HCT116 (cell line): ENCODE data around the gene YTHDF1. TPM values are rescaled to one million over a fixed set of nuclear protein-coding genes. Genes with fewer than 3 reads are reported as not detected.

Experiments
- ATAC-seq: fragments of 200-7000 bp; cut with Tn5 transposase; 2 replicates; pipeline ENCODE4 v1.9.1; 2020; ENCODE audit warnings: mild to moderate bottlenecking, moderate library complexity
- BruUV-seq: library from RNA; stranded (reverse); fragments of 400-500 nt; replicated peaks from 2 replicates; lab custom pipeline; 2021; lab: Mats Ljungman, UMichigan
- CTCF ChIA-PET: fragments of 300-600 bp; sonication (Branson Sonifier 250); formaldehyde crosslinking; loops from one replicate; lab custom pipeline; 2021; ENCODE audit warnings: antibody characterized with exemption; lab: Charles Lee
- POLR2A ChIA-PET: fragments of 300-600, 350-600 bp; sonication (Branson Sonifier 250); formaldehyde crosslinking; loops from one replicate; lab custom pipeline; 2021; ENCODE audit warnings: antibody characterized with exemption; lab: Charles Lee
- RAD21 ChIA-PET, 2 experiments: fragments of 300-600 bp; sonication (Branson Sonifier 250); formaldehyde crosslinking; loops; one replicate each; lab custom pipeline; 2023; ENCODE audit warnings: low total read pairs in 2 of 2; ENCODE audit not compliant: uncharacterized antibody in 2 of 2, unreplicated experiment in 2 of 2, low non-redundant PET in 1 of 2; lab: Charles Lee
- DNase-seq: peaks from one replicate; pipeline ENCODE4 v3.0.0-alpha.2; 2010; ENCODE audit warnings: low read depth, low spot score
- H2AFZ ChIP-seq: fragments of 200-600 bp; shearing (Covaris generic), sonication (generic); 2 replicates; pipeline ENCODE4 v1.6.1; 2017; ENCODE audit warnings: low read depth, mixed run types, mixed read lengths, antibody characterized with exemption, low read length; ENCODE audit not compliant: poor library complexity, severe bottlenecking
- H3K27ac ChIP-seq: 2 replicates; pipeline ENCODE4 v1.5.1; 2012; ENCODE audit warnings: low read depth, low read length
- H3K27me3 ChIP-seq: fragments of 200-600 bp; sonication (generic); 2 replicates; pipeline ENCODE4 v1.6.1; 2016; ENCODE audit warnings: mixed run types, low read length, mixed read lengths; ENCODE audit not compliant: insufficient read depth
- H3K36me3 ChIP-seq, 2 experiments: fragments of 200-500 bp in 1 of 2; fragments of 200-600 bp in 1 of 2; sonication (Bioruptor generic) in 1 of 2; sonication (generic) in 1 of 2; 2 replicates each; pipeline versions ENCODE4 v1.5.1 to v1.6.1; 2014 to 2016; ENCODE audit warnings: low read length in 2 of 2, inconsistent platforms in 1 of 2, mixed read lengths in 1 of 2, mixed run types in 1 of 2; ENCODE audit not compliant: insufficient read depth in 2 of 2, control insufficient read depth in 1 of 2
- H3K4me1 ChIP-seq, 2 experiments: fragments of 200-600 bp in 1 of 2; sonication (generic) in 1 of 2; 2 replicates each; pipeline versions ENCODE4 v1.5.1 to v1.6.1; 2012 to 2017; ENCODE audit warnings: low read length in 2 of 2, inconsistent platforms in 1 of 2, mild to moderate bottlenecking in 1 of 2, mixed read lengths in 1 of 2, mixed run types in 1 of 2, moderate library complexity in 1 of 2; ENCODE audit not compliant: insufficient read depth in 2 of 2, control insufficient read depth in 1 of 2
- H3K4me2 ChIP-seq: fragments of 200-600 bp; sonication (generic); 2 replicates; pipeline ENCODE4 v1.6.1; 2017; ENCODE audit warnings: mixed run types, low read length, mixed read lengths
- H3K4me3 ChIP-seq, 2 experiments: fragments of 200-600 bp in 1 of 2; sonication (generic) in 1 of 2; replicated peaks in 1 of 2; 2 replicates each; pipeline ENCODE4 v1.5.1; 2011 to 2016; ENCODE audit warnings: low read length in 2 of 2, control low read depth in 1 of 2, low read depth in 1 of 2, mild to moderate bottlenecking in 1 of 2, mixed read lengths in 1 of 2, mixed run types in 1 of 2
- H3K79me2 ChIP-seq: fragments of 200-600 bp; sonication (generic); 2 replicates; pipeline ENCODE4 v1.6.1; 2017; ENCODE audit warnings: mild to moderate bottlenecking, mixed run types, low read length, moderate library complexity, mixed read lengths; ENCODE audit not compliant: insufficient read depth
- H3K9ac ChIP-seq: fragments of 200-600 bp; sonication (generic); 2 replicates; pipeline ENCODE4 v1.6.1; 2016; ENCODE audit warnings: low read length, mixed read lengths
- H3K9me2 ChIP-seq: fragments of 200-600 bp; sonication (generic), shearing (Covaris generic); 2 replicates; pipeline ENCODE4 v1.6.1; 2017; ENCODE audit warnings: mixed run types, mild to moderate bottlenecking, moderate library complexity; ENCODE audit not compliant: insufficient read depth
- H3K9me3 ChIP-seq, 2 experiments: fragments of 200-500 bp in 1 of 2; fragments of 200-600 bp in 1 of 2; sonication (Bioruptor generic) in 1 of 2; sonication (generic) in 1 of 2; 2 replicates each; pipeline ENCODE4 v1.6.1; 2014 to 2017; ENCODE audit warnings: low read length in 2 of 2, mixed read lengths in 2 of 2, inconsistent platforms in 1 of 2, low read depth in 1 of 2, mild to moderate bottlenecking in 1 of 2, mixed run types in 1 of 2, moderate library complexity in 1 of 2; ENCODE audit not compliant: control insufficient read depth in 1 of 2, insufficient read depth in 1 of 2
- H4K20me1 ChIP-seq: fragments of 200-600 bp; sonication (generic), shearing (Covaris generic); 2 replicates; pipeline ENCODE4 v1.6.1; 2017; ENCODE audit warnings: mixed run types, mild to moderate bottlenecking, moderate library complexity; ENCODE audit not compliant: insufficient read depth
- ATF3 ChIP-seq: IDR thresholded peaks from 2 replicates; pipeline ENCODE4 v1.6.1; 2012
- CBX3 ChIP-seq: IDR thresholded peaks from 2 replicates; pipeline ENCODE4 v1.6.1; 2012; ENCODE audit warnings: low read depth
- CTCF ChIP-seq, 3 experiments: fragments of 200-600 bp in 1 of 3; sonication (generic) in 1 of 3; IDR thresholded peaks in 2 of 3; conservative IDR thresholded peaks in 1 of 3; 2 replicates each; pipeline ENCODE4 v1.5.1; 2012 to 2017; ENCODE audit warnings: low read depth in 2 of 3, low read length in 2 of 3, antibody characterized with exemption in 1 of 3, borderline replicate concordance in 1 of 3, control low read depth in 1 of 3, mild to moderate bottlenecking in 1 of 3, mixed read lengths in 1 of 3, mixed run types in 1 of 3, moderate library complexity in 1 of 3; ENCODE audit not compliant: insufficient read depth in 1 of 3
- EGR1 ChIP-seq: IDR thresholded peaks from 2 replicates; pipeline ENCODE4 v1.6.1; 2012; ENCODE audit warnings: low read depth
- ELF1 ChIP-seq: IDR thresholded peaks from 2 replicates; pipeline ENCODE4 v1.6.1; 2012; ENCODE audit warnings: low read depth, borderline replicate concordance
- EZH2 ChIP-seq: fragments of 200-600 bp; sonication (generic); IDR thresholded peaks from 2 replicates; pipeline ENCODE4 v1.6.1; 2017; ENCODE audit warnings: antibody characterized with exemption, mixed run types
- EZH2phosphoT487 ChIP-seq: fragments of 200-600 bp; IDR thresholded peaks from 2 replicates; pipeline ENCODE4 v1.6.1; 2018; ENCODE audit warnings: antibody characterized with exemption, borderline replicate concordance
- FOSL1 ChIP-seq: IDR thresholded peaks from 2 replicates; pipeline ENCODE4 v1.6.1; 2012; ENCODE audit warnings: low read depth
- JUND ChIP-seq: IDR thresholded peaks from 2 replicates; pipeline ENCODE4 v1.6.1; 2012
- MAX ChIP-seq: IDR thresholded peaks from 2 replicates; pipeline ENCODE4 v1.6.1; 2012
- POLR2A ChIP-seq: IDR thresholded peaks from 2 replicates; pipeline ENCODE4 v1.7.0; 2011; ENCODE audit warnings: borderline replicate concordance; ENCODE audit not compliant: insufficient read depth, insufficient read length; ENCODE audit errors: extremely low read depth
- POLR2AphosphoS5 ChIP-seq: IDR thresholded peaks from 2 replicates; pipeline ENCODE4 v1.6.1; 2011; ENCODE audit warnings: mild to moderate bottlenecking, low read depth, low read length, moderate library complexity
- RAD21 ChIP-seq: IDR thresholded peaks from 2 replicates; pipeline ENCODE4 v1.6.1; 2012; ENCODE audit warnings: low read depth, mild to moderate bottlenecking
- SIN3A ChIP-seq: IDR thresholded peaks from 2 replicates; pipeline ENCODE4 v1.6.1; 2012; ENCODE audit warnings: low read depth
- SP1 ChIP-seq: IDR thresholded peaks from 2 replicates; pipeline ENCODE4 v1.6.1; 2012; ENCODE audit warnings: low read depth
- SRF ChIP-seq: IDR thresholded peaks from 2 replicates; pipeline ENCODE4 v1.6.1; 2012; ENCODE audit warnings: low read depth
- TCF7L2 ChIP-seq: IDR thresholded peaks from 2 replicates; pipeline ENCODE4 v1.7.0; 2011; ENCODE audit warnings: borderline replicate concordance, inconsistent platforms; ENCODE audit not compliant: insufficient read depth, insufficient read length; ENCODE audit errors: extremely low read depth
- YY1 ChIP-seq: IDR thresholded peaks from 2 replicates; pipeline ENCODE4 v1.6.1; 2011; ENCODE audit warnings: low read length, low read depth, moderate library complexity, mild to moderate bottlenecking; ENCODE audit not compliant: insufficient replicate concordance; ENCODE audit errors: extremely low read depth
- ZBTB33 ChIP-seq: IDR thresholded peaks from 2 replicates; pipeline ENCODE4 v1.6.1; 2011; ENCODE audit warnings: mild to moderate bottlenecking, low read length, moderate library complexity; ENCODE audit not compliant: insufficient replicate concordance; ENCODE audit errors: extremely low read depth
- ZNF274 ChIP-seq: fragments of 200-500 bp; sonication (Bioruptor generic); IDR thresholded peaks from 2 replicates; pipeline ENCODE4 v1.6.1; 2014; ENCODE audit warnings: mild to moderate bottlenecking, low read depth, low read length, inconsistent platforms
- intact Hi-C: fragments of 100-400 bp; cut with micrococcal nuclease; formaldehyde crosslinking; loops from 2 replicates; pipeline ENCODE4 v1.10.0; 2022
- total RNA-seq: library from RNA; stranded (reverse); gene quantifications from one replicate; pipeline ENCODE4 v1.2.1, GENCODE V29; 2021; ENCODE audit not compliant: unreplicated experiment

YTHDF1 gene
- total RNA-seq, 1 experiment from 2014 or later = 42.8 TPM

GRCh38 chr20:63189322-63189642, 26.6 kb downstream of the YTHDF1 start:
- Histone ChIP-seq H3K79me2 (no peaks in the 10 kb centered on the region), H3K4me3 (no peak overlapping the region), H3K27me3 (no peaks in the 10 kb centered on the region), H3K9me2 (no peaks in the 10 kb centered on the region), H3K9ac (no peak overlapping the region), H3K36me3 (no peaks in the 10 kb centered on the region), H2AFZ (no peak overlapping the region), H4K20me1 (peaks cover 3% of the 10 kb centered on the region; the same call in 1 of the 2 replicates), H3K4me2 (no peak overlapping the region), H3K27ac (no peak overlapping the region), H3K4me1 (peaks cover 14 to 27% of the 10 kb centered on the region in 2 experiments), H3K9me3 (no peaks in the 10 kb centered on the region)
- ATAC-seq = no peak
- CTCF ChIA-PET = no interaction called here
- RAD21 ChIA-PET = no interaction called here
- DNase-seq = no peak
- TF ChIP-seq CTCF (IDR thresholded peaks at IDR 0.05 in 2 of 3, conservative IDR thresholded peaks at IDR 0.05 in 1 of 3; ENCODE audit: borderline replicate concordance in 1 of 3, insufficient read depth in 1 of 3, low read depth in 2 of 3, low read length in 2 of 3) (no peak), SP1 (no peak), ZNF274 (no peak), EGR1 (no peak), JUND (no peak), YY1 (no peak), ATF3 (no peak), FOSL1 (no peak), EZH2phosphoT487 (no peak), POLR2AphosphoS5 (no peak), ZBTB33 (no peak), ELF1 (no peak), SIN3A (no peak), MAX (no peak), POLR2A (no peak), TCF7L2 (no peak), CBX3 (no peak), SRF (no peak), RAD21 (no peak), EZH2 (no peak)
- POLR2A ChIA-PET = no interaction called here
- BruUV-seq = no TSS peak
- intact Hi-C loops = no loop called here
